Transverse colon (tissue), 4 donors: ENCODE results near the gene MEIS2.

Source experiments
- CTCF ChIP-seq, 5 experiments: fragments of 200-600 bp in 3 of 5; fragments of 450-650 bp in 2 of 5; sonication (generic) in 3 of 5; IDR thresholded peaks; 1 replicate in 2 of 5; 2 replicates in 3 of 5; pipeline ENCODE4 v1.5.1; 2016 to 2017; ENCODE audit warnings: antibody characterized with exemption in 5 of 5, inconsistent platforms in 3 of 5, mild to moderate bottlenecking in 2 of 5, moderate library complexity in 1 of 5
- POLR2AphosphoS5 ChIP-seq, 3 donors: sonication (generic); formaldehyde crosslinking; IDR thresholded peaks; one replicate each; pipeline ENCODE4 v1.6.1; 2016; ENCODE audit warnings: antibody characterized with exemption in 3 of 3

GRCh38 chr15:36893276-36893675 lies 207.1 kb downstream of the MEIS2 start:
- TF ChIP-seq POLR2AphosphoS5 (IDR thresholded peaks at IDR 0.05) = no peak
- no peak for TF ChIP-seq CTCF (IDR thresholded peaks at IDR 0.05)
